IMR-90 (cell line): ENCODE results near the gene DPH2. TPM values are rescaled to one million over a fixed set of nuclear protein-coding genes. Genes with fewer than 3 reads are reported as not detected.

Source experiments
- ATAC-seq: fragments of 200-7000 bp; cut with Tn5 transposase; 2 replicates; pipeline ENCODE4 v1.9.1; 2020; ENCODE audit warnings: low read depth, mild to moderate bottlenecking, moderate library complexity
- BruUV-seq: library from RNA; stranded (reverse); fragments of 400-500 nt; replicated peaks from 2 replicates; lab custom pipeline; 2021; lab: Mats Ljungman, UMichigan
- CTCF ChIA-PET: fragments of 300-600 bp; formaldehyde crosslinking; extraction: SDS; loops from one replicate; lab custom pipeline; 2021; ENCODE audit warnings: antibody characterized with exemption; lab: Yijun Ruan, JAX
- POLR2A ChIA-PET: fragments of 300-600 bp; sonication (Branson Sonifier 250); formaldehyde crosslinking; loops from one replicate; lab custom pipeline; 2022; ENCODE audit warnings: antibody characterized with exemption; ENCODE audit not compliant: unreplicated experiment; lab: Charles Lee
- DNase-seq: peaks from one replicate; pipeline ENCODE4 v3.0.0; 2013
- H2AFZ ChIP-seq: replicated peaks from 2 replicates; pipeline ENCODE3; 2013; ENCODE audit warnings: low read length, mild to moderate bottlenecking; ENCODE audit not compliant: poor library complexity
- H2AK5ac ChIP-seq: 2 replicates; pipeline ENCODE4 v1.6.1; 2013; ENCODE audit warnings: low read depth, low read length, inconsistent platforms
- H2AK9ac ChIP-seq: replicated peaks from 2 replicates; pipeline ENCODE3; 2013; ENCODE audit warnings: mild to moderate bottlenecking, low read depth, low read length, moderate library complexity; ENCODE audit not compliant: poor library complexity
- H2BK120ac ChIP-seq: 2 replicates; pipeline ENCODE4 v1.6.1; 2013; ENCODE audit warnings: low read depth, low read length, inconsistent platforms
- H2BK15ac ChIP-seq: 3 replicates; pipeline ENCODE4 v1.6.1; 2013; ENCODE audit warnings: low read depth, low read length, inconsistent platforms
- H2BK20ac ChIP-seq: 2 replicates; pipeline ENCODE4 v1.6.1; 2013; ENCODE audit warnings: low read depth, mild to moderate bottlenecking, inconsistent platforms, low read length, moderate library complexity
- H2BK5ac ChIP-seq: 2 replicates; pipeline ENCODE4 v1.6.1; 2013; ENCODE audit warnings: mild to moderate bottlenecking, low read depth, low read length, inconsistent platforms; ENCODE audit not compliant: poor library complexity, severe bottlenecking
- H3K14ac ChIP-seq: replicated peaks from 2 replicates; pipeline ENCODE4 v1.6.1; 2013; ENCODE audit warnings: low read depth, low read length, inconsistent platforms
- H3K18ac ChIP-seq: 2 replicates; pipeline ENCODE4 v1.6.1; 2013; ENCODE audit warnings: low read depth, low read length, control low read depth
- H3K23ac ChIP-seq: 2 replicates; pipeline ENCODE4 v1.6.1; 2013; ENCODE audit warnings: low read depth, low read length, inconsistent platforms
- H3K27ac ChIP-seq: 2 replicates; pipeline ENCODE4 v1.5.1; 2013; ENCODE audit warnings: mild to moderate bottlenecking, control low read depth, low read length; ENCODE audit not compliant: insufficient read depth
- H3K27me3 ChIP-seq: 2 replicates; pipeline ENCODE4 v1.6.1; 2013; ENCODE audit warnings: low read length; ENCODE audit not compliant: control insufficient read depth, insufficient read depth
- H3K36me3 ChIP-seq: 2 replicates; pipeline ENCODE4 v1.6.1; 2013; ENCODE audit warnings: low read length, mixed read lengths; ENCODE audit not compliant: control insufficient read depth, insufficient read depth
- H3K4ac ChIP-seq: 2 replicates; pipeline ENCODE4 v1.6.1; 2013; ENCODE audit warnings: low read depth, low read length, inconsistent platforms
- H3K4me1 ChIP-seq: 2 replicates; pipeline ENCODE4 v1.6.1; 2013; ENCODE audit warnings: low read length, mixed read lengths; ENCODE audit not compliant: control insufficient read depth, insufficient read depth
- H3K4me2 ChIP-seq: 2 replicates; pipeline ENCODE4 v1.6.1; 2013; ENCODE audit warnings: low read depth, mild to moderate bottlenecking, control low read depth, low read length, moderate library complexity
- H3K4me3 ChIP-seq: 2 replicates; pipeline ENCODE4 v1.5.1; 2013; ENCODE audit warnings: low read depth, mild to moderate bottlenecking, control low read depth, low read length, moderate library complexity; ENCODE audit not compliant: insufficient read depth
- H3K56ac ChIP-seq: 2 replicates; pipeline ENCODE4 v1.6.1; 2013; ENCODE audit warnings: low read length, inconsistent platforms; ENCODE audit not compliant: insufficient read depth; ENCODE audit errors: extremely low read depth
- H3K79me1 ChIP-seq, 2 experiments: 2 replicates each; pipeline ENCODE4 v1.6.1; 2013; ENCODE audit warnings: low read length in 2 of 2, inconsistent platforms in 1 of 2, low read depth in 1 of 2
- H3K9ac ChIP-seq: 2 replicates; pipeline ENCODE4 v1.6.1; 2013; ENCODE audit warnings: low read depth, low read length, control low read depth
- H3K9me1 ChIP-seq: 2 replicates; pipeline ENCODE4 v1.6.1; 2013; ENCODE audit warnings: low read length, inconsistent platforms; ENCODE audit not compliant: insufficient read depth
- H3K9me3 ChIP-seq: 2 replicates; pipeline ENCODE4 v1.6.1; 2013; ENCODE audit warnings: low read length; ENCODE audit not compliant: control insufficient read depth, insufficient read depth
- H4K20me1 ChIP-seq: 2 replicates; pipeline ENCODE4 v1.6.1; 2013; ENCODE audit warnings: low read length, inconsistent platforms; ENCODE audit not compliant: insufficient read depth
- H4K5ac ChIP-seq: 2 replicates; pipeline ENCODE4 v1.6.1; 2013; ENCODE audit warnings: mild to moderate bottlenecking, low read depth, low read length, control low read depth
- H4K8ac ChIP-seq, 2 experiments: 2 replicates each; pipeline ENCODE4 v1.6.1; 2013; ENCODE audit warnings: low read depth in 2 of 2, low read length in 2 of 2, control low read depth in 1 of 2, inconsistent platforms in 1 of 2
- H4K91ac ChIP-seq: 2 replicates; pipeline ENCODE4 v1.6.1; 2013; ENCODE audit warnings: low read depth, low read length, inconsistent platforms; ENCODE audit not compliant: insufficient read depth
- CHD1 ChIP-seq: IDR thresholded peaks from 2 replicates; pipeline ENCODE4 v1.6.1; 2012; ENCODE audit warnings: low read depth, low read length, improper control_type of control experiment
- CTCF ChIP-seq: conservative IDR thresholded peaks from 2 replicates; pipeline ENCODE4 v1.5.1; 2012; ENCODE audit warnings: mild to moderate bottlenecking, low read depth, low read length, improper control_type of control experiment
- MAFK ChIP-seq: IDR thresholded peaks from 2 replicates; pipeline ENCODE4 v1.6.1; 2012; ENCODE audit warnings: low read depth, low read length, improper control_type of control experiment
- POLR2A ChIP-seq: IDR thresholded peaks from 2 replicates; pipeline ENCODE4 v1.6.1; 2012; ENCODE audit warnings: mild to moderate bottlenecking, low read depth, low read length
- SMC3 ChIP-seq: fragments of 150-350 bp; IDR thresholded peaks from 2 replicates; pipeline ENCODE4 v1.6.1; 2016; ENCODE audit warnings: low read depth, mild to moderate bottlenecking, antibody characterized with exemption, low read length, moderate library complexity
- WGBS, 2 experiments: methylation state at CpG; one replicate each; pipeline versions ENCODE4 v1.1.5 to v1.1.7; 2013; ENCODE audit warnings: missing lambda C conversion rate in 2 of 2; ENCODE audit not compliant: insufficient read length in 1 of 2; ENCODE audit errors: extremely low coverage in 2 of 2; 5-methylcytosine and 5-hydroxymethylcytosine counted together
- dilution Hi-C: fragments of 300-500 bp; cut with HindIII; formaldehyde crosslinking; loops from one replicate; pipeline ENCODE4 v1.14.3; 2018; ENCODE audit warnings: low sequenced_read_pairs; ENCODE audit not compliant: unreplicated experiment
- in situ Hi-C: fragments of 300-500 bp; cut with MboI; formaldehyde crosslinking; loops from 3 replicates; pipeline ENCODE4 v1.14.3; 2019; ENCODE audit warnings: low sequenced_read_pairs, inconsistent platforms, mixed read lengths
- intact Hi-C: fragments of 100-400 bp; cut with micrococcal nuclease; formaldehyde crosslinking; loops from 2 replicates; pipeline ENCODE4 v1.10.0; 2022
- polyA plus RNA-seq, 3 experiments: library from polyadenylated mRNA; depleted of rRNA; stranded (reverse); fragments of >200 nt; gene quantifications; 2 replicates each; pipeline ENCODE4 v1.2.3, GENCODE V29; 2012; ENCODE audit warnings: low replicate concordance in 1 of 3
- total RNA-seq: library from RNA; depleted of rRNA; stranded (reverse); fragments of >200 nt; gene quantifications from 2 replicates; pipeline ENCODE4 v1.2.3, GENCODE V29; 2012

Gene DPH2
- total and polyA plus RNA-seq, 2 of the 4 experiments (the other 2 are of a cell fraction) = 21.0 to 32.2 TPM

- in situ Hi-C loops = no loop called here
- H3K4me2 ChIP-seq = no peak overlapping the region
- dilution Hi-C loops = no loop called here
- no peaks in the 10 kb centered on the region for H3K9me3 ChIP-seq
- no peak overlapping the region for H2BK15ac ChIP-seq
- no peak overlapping the region for H2BK20ac ChIP-seq
- H4K20me1 ChIP-seq = no peaks in the 10 kb centered on the region
- H4K91ac ChIP-seq = no peak overlapping the region
- no peak overlapping the region for H2AK9ac ChIP-seq
- H3K4ac ChIP-seq = no peak overlapping the region
- H3K23ac ChIP-seq = no peak overlapping the region
- TF ChIP-seq POLR2A (no peak), CTCF (no peak), MAFK (no peak), CHD1 (no peak), SMC3 (no peak)
- H3K9me1 ChIP-seq = peaks cover 14% of the 10 kb centered on the region
- 100% methylated on average over 1 of the region's 1 CpG; no CpG with 5 or more reads in 1 of the 2 experiments for WGBS, 2 experiments
- no peak overlapping the region for H2AK5ac ChIP-seq
- no peak overlapping the region for H4K8ac ChIP-seq
- H3K27ac ChIP-seq = no peak overlapping the region
- ChIA-PET CTCF (no interaction called here), POLR2A (no interaction called here)
- no peak for ATAC-seq
- H3K79me1 ChIP-seq = peaks cover 9 to 31% of the 10 kb centered on the region in 2 experiments; a peak in 3 of 4 replicates
- H3K4me1 ChIP-seq = peaks cover 15% of the 10 kb centered on the region
- no peak for DNase-seq
- no peak overlapping the region for H3K9ac ChIP-seq
- H3K14ac ChIP-seq = no peak overlapping the region
- H3K4me3 ChIP-seq = no peak overlapping the region
- H3K36me3 ChIP-seq = peaks cover 3% of the 10 kb centered on the region
- intact Hi-C loops = no loop called here
- H3K18ac ChIP-seq = no peak overlapping the region
- no TSS peak for BruUV-seq
- H4K5ac ChIP-seq = no peak overlapping the region
- no peaks in the 10 kb centered on the region for H3K27me3 ChIP-seq
- H2BK5ac ChIP-seq = no peak overlapping the region
- H2BK120ac ChIP-seq = no peak overlapping the region
- no peak overlapping the region for H2AFZ ChIP-seq
- H3K56ac ChIP-seq = no peak overlapping the region
Measured at GRCh38 chr1:43944860-43945259, 24.9 kb upstream of the DPH2 start.
